Suprapubic skin (tissue), 3 donors: ENCODE measurements around the gene AHI1.

ENCODE experiments used
- EP300 ChIP-seq: sonication (generic); formaldehyde crosslinking; IDR thresholded peaks from one replicate; pipeline ENCODE4 v1.6.1; 2017; ENCODE audit warnings: antibody characterized with exemption
- POLR2A ChIP-seq, 2 donors: fragments of 450-650 bp; IDR thresholded peaks; one replicate each; pipeline ENCODE4 v1.6.1; 2017; ENCODE audit warnings: antibody characterized with exemption in 2 of 2, mild to moderate bottlenecking in 2 of 2, moderate library complexity in 2 of 2
- TF ChIP-seq, protein P1 (sequence below), 2 donors: fragments of 200-600 bp in 1 of 2; fragments of 450-650 bp in 1 of 2; sonication (generic) in 1 of 2; IDR thresholded peaks; one replicate each; pipeline ENCODE4 v1.5.1; 2016 to 2019; ENCODE audit warnings: antibody characterized with exemption in 2 of 2, mild to moderate bottlenecking in 1 of 2, moderate library complexity in 1 of 2

DNA sequence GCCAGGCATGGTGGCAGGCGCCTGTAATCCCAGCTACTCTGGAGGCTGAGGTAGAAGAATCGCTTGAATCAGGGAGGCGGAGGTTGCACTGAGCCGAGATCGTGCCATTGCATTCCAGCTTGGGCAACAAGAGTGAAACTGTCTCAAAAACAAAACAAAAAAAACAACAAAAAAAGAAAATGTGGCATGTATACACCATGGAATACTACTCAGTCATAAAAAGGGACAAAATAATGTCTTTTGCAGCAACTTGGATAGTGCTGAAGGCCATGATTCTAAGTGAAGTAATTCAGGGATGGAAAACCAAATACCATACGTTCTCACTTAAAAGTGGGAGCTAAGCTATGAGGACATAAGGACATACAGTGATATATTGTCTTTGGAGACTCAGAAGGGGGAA, 220.1 kb downstream of the AHI1 start:
- TF ChIP-seq, protein P1, sequence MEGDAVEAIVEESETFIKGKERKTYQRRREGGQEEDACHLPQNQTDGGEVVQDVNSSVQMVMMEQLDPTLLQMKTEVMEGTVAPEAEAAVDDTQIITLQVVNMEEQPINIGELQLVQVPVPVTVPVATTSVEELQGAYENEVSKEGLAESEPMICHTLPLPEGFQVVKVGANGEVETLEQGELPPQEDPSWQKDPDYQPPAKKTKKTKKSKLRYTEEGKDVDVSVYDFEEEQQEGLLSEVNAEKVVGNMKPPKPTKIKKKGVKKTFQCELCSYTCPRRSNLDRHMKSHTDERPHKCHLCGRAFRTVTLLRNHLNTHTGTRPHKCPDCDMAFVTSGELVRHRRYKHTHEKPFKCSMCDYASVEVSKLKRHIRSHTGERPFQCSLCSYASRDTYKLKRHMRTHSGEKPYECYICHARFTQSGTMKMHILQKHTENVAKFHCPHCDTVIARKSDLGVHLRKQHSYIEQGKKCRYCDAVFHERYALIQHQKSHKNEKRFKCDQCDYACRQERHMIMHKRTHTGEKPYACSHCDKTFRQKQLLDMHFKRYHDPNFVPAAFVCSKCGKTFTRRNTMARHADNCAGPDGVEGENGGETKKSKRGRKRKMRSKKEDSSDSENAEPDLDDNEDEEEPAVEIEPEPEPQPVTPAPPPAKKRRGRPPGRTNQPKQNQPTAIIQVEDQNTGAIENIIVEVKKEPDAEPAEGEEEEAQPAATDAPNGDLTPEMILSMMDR (IDR thresholded peaks at IDR 0.05): no peak
- TF ChIP-seq POLR2A (IDR thresholded peaks at IDR 0.05) (no peak), EP300 (no peak)
